GM13976 (cell line): ENCODE measurements around the gene SLC26A6.

ENCODE experiments used
- DNase-seq: peaks from one replicate; pipeline ENCODE4 v3.0.0; 2012; ENCODE audit warnings: low spot score
- CTCF ChIP-seq: IDR thresholded peaks from 2 replicates; pipeline ENCODE4 v1.5.1; 2012; ENCODE audit warnings: borderline replicate concordance, mild to moderate bottlenecking; ENCODE audit not compliant: insufficient read depth; ENCODE audit errors: extremely low read depth, missing control alignments, control extremely low read depth
- in situ Hi-C: fragments of 300-500 bp; cut with MboI; formaldehyde crosslinking; loops from one replicate; pipeline ENCODE4 v1.12.0; 2022; ENCODE audit warnings: low sequenced_read_pairs, mixed read lengths, inconsistent platforms; ENCODE audit not compliant: unreplicated experiment

SLC26A6 gene

DNA sequence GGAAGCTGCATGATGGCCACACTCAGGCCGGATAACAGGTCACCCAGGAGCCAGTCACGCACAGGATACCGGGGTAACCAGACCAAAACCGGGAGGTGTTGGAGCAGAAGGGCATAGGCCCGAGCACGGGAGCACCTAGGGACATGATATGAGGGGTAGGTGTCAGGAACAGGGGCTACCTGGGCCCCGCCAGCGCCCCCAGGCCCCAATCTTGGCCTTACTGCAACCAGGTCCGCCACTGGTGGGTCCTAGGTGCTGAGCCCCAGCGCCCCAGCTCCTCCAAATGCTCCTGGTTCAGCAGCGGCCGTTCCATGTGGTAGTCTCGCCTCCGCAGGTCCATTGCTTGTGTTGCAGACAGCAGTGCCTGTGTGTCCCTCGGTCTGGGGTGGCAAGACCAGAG, 2.0 kb downstream of the SLC26A6 start:
- TF ChIP-seq CTCF: no peak
- in situ Hi-C loops: no loop called here
- DNase-seq: no peak

DNA sequence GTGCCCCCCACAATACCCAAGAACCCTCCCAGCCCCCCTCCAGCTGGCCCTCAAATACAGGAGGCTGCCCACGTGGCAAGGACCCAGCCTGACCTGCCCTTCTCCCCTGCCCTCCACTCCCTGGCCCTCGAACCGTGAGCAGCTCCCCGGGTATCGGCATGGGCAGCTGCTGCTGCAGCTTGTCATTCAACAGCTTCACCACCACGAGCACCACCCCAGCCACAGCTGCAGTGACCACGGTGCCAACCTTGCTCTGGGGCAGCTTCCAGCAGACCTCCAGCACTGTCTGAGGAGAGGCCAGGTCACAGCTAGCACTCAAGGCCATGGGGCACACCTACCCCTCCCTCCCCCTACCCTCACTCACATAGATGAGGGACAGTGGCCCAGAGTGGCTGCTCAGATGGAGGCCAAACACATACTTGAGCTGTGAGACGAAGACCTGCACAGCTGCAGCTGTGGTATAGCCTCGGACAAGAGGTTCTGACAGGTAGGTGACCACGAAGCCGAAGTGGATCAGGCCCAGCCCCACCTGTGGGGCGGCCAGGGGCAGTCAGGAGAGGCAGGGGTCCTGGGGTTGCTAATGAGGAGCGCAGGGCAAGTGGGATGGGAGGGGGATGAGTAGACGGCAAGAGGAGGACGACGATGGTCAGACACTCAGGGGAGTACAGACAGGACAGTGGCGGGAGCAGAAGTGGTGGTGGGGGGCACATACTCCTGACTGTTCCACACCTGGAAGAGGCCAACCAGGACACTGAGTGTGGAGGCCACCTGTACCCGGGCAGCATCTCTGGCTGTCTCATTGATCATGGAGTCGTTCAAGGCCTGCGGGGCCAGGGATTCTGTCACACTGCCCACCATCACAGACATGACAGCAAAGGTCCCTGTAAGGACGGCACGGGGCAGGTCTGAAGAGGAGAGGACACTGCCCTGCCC, 3.5 kb downstream of the SLC26A6 start:
- TF ChIP-seq CTCF: no peak
- no peak for DNase-seq
- in situ Hi-C loops: no loop called here

- no peak for DNase-seq
- TF ChIP-seq CTCF: no peak
- in situ Hi-C loops: no loop called here
Observed at GRCh38 chr3:48630833-48631232, 4.4 kb downstream of the SLC26A6 start.

DNA sequence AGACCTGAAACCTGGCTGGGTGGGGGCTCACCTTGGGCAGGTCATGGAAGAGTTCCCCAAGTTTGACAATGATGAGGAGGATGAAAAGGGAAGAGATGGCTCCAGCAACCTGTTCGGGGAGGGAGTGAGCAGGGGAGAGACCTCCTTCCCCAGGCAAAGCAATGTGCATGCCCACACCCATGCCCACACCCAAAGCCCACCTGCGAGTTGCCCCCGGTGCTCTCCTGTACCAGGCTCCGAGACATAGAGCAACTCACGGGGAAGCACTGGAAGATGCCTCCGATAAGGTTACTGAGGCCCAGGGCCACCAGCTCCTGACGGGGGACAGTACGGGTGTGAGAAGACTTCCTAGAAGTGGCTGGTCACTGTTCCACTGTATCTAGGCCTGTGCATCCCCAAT, 4.9 kb downstream of the SLC26A6 start:
- DNase-seq: no peak
- TF ChIP-seq CTCF: no peak
- in situ Hi-C loops: no loop called here

DNA sequence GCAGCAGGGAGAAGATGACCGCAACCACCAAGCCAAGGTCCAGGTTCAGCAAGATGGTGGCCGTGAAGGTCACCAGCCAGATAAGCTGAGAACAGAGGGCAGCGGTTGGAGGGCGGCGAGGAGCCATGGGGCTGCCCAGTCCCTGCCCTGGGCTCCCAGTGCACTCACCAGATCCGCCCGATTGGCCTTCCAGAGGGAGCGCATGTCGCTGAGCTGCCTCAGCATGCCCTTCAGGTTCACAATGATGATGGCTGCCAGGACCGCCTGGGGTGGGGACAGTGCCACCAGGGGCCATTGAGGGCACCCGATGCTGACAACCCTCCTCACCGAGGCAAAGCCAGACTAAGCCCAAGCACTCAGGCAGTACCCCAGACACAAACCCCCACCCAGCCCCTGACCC, 5.4 kb downstream of the SLC26A6 start:
- in situ Hi-C loops: no loop called here
- no peak for TF ChIP-seq CTCF
- no peak for DNase-seq

- DNase-seq: no peak
- in situ Hi-C loops: no loop called here
- no peak for TF ChIP-seq CTCF
Observed at GRCh38 chr3:48628277-48629017, 6.8 kb downstream of the SLC26A6 start.
